HG02763 (cell line): ENCODE results near the gene SUB1.
"Not testable (repeated sequence)": the region's sequence is repeated elsewhere in the genome, so short reads cannot be mapped to it uniquely, and the experiment has no call there.

Experiments
- ATAC-seq: cut with Tn5 transposase; IDR thresholded peaks from one replicate; pipeline ENCODE4 v1.9.1; 2021; ENCODE audit warnings: mild to moderate bottlenecking, moderate library complexity; ENCODE audit not compliant: unreplicated experiment

The SUB1 gene

DNA sequence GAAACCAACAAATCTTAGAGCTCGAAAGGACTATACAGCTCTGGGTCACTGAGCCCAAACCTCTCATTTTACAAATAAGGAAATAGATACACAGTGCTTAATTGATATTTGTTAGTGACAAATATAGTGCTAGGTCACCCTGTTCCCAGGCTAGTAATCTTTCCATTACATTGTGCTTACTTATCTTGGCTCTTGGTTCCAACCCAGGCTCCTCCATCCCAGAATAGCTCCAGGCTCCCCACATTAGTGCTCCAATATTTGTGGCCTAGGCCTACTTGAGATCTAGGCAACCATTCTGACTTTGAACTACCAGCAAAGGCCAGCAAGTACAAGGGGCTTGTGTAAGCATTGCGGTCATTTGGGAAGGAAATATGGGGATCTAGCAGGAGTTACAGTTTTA is 21.7 kb upstream of the SUB1 start:
- no peak for ATAC-seq

DNA sequence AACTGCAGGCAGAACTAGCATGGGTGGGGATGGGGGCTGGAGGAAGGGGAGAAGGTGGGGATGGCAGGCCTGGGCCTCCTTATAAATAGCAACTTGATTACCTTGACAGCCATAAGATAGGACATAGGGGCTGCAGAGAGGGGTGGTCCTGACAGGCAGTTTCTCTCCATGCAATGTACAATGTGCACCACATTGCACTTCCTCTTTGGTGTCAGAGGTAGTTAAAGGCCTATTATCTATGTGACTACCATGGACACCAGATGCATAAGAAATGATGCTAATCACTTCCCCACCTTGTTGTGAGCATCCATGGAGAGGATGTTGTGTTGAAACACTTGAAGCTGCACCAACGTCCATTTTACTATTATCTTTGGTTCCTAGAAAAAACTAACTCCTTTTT is 20.2 kb upstream of the SUB1 start:
- ATAC-seq = no peak

DNA sequence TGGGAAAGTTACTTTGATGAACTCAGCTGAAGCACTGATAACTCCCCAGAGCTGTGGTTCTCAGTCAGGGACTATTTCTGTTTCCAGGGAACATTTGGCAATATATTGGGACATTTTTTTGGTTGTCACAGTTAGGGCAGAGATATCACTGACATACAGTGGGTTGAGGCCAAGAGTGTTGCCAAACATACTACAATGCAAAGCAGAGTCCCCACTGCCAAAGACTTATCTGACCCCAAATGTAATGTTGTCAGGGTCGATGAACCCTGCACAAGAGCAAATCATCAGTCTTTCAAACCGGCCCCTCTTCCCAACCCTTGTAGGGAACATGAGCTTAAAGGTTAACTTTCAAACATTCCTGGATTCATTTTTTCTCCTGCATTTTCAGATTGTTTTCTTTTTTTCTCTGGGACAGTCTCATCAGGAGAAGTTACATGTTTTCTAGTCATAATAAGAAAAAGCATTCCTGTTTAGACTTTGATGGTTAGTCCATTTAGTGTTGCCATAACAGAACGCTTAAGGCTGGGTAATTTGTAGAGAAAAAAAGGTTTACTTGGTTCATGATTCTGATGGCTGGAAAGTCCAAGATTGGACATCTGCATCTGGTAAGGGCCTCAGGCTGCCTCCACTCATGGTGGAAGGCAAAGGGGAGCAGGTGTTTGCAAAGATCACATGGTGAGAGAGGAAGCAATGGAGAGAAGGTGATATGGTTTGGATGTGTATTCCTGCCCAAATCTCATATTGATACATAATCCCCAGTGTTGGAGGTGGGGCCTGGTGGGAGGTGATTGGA is 18.8 kb upstream of the SUB1 start:
- ATAC-seq = no peak

DNA sequence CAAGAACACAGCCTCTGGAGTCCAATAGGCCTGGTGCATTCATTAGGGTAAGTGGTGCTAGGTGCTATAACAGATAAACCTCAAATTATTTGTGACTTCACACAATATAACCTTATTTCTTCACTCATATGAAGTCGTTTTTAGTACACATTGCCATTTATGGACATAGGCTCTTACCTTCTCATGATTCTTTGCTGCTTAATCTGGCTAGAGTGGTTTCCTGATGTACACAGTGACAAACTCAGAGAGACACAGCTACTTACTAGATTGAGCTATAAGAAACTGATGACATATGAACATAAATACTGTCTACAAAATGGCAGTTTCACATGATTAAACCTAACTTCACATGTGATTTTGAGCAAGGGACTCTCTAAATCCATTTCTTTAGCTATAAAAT is 14.2 kb upstream of the SUB1 start:
- no peak for ATAC-seq

DNA sequence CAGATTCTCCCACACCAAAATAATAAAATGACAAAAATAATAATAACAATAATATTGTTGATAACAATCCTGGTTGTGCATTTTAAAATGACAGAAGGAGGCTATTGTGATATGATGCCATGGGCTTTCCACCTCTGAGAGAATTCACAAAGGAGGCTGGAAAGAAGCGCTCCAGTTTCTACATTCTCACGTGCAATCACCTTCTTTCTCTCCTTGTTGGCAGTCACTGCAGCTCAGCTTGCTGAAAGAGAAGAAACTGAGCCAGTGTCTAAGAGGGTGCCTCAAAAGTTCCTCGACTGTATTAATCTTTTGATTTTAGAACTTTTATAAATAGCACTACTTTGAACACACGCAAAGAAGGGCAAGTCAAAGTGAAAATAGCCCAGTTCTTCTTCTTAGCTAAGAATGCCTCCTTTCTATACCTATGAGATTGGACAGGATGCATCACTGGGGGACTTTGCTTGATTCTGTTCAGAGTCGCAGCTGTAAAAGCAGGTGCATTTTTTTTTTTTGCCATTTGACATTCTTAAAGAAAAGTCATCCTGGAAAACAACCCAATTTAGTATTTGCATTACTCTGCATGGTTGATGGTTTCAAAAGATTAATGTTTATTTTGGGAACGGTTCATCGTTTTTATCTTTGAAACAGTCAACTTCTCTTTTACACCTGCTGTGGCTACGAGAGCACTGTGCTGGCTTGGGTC is 12.4 kb upstream of the SUB1 start:
- peak; percentile 96 for ATAC-seq

DNA sequence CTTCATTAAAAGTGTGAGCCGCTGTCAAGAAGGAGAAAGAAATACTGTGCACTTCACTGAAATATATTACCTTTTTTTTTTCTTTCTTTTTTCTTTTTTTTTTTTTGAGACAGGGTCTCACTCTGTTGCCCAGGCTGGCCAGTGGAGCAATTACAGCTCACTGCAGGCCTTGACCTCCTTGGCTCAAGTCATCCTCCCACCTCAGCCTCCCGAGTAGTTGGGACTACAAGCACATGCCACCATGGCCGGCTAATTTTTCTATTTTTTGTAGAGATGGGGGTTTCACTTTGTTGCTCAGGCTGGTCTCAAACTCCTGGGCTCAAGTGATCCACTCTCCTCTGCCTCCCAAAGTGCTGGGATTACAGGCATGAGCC is 11.9 kb upstream of the SUB1 start:
- ATAC-seq = not testable (repeated sequence)

DNA sequence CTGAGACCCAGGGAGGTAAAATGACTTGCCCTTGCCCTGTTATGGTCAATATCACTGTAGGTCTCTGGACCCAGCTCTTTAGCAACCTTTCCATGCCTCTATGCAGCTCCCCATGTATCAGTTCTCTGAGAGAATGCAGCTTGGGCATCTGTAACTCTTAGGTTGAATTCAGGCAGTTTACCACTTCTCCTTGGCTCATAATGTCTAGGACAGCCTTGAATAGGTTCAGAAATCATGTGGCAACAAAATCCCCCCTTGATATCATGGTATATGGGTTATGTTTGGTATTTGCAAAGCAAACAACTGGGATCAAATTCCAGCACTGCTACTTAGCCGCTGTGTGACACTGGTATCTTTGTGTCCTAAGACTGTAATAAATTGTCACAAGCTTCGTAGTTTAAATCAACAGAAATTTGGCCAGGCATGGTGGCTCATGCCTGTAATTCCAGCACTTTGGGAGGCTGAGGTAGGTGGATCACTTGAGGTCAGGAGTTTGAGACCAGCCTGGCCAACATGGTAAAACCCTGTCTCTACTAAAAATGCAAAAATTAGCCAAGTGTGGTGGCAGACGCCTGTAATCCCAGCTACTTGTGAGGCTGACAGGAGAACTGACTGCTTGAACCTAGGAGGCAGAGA is 10.7 kb upstream of the SUB1 start:
- no peak for ATAC-seq

DNA sequence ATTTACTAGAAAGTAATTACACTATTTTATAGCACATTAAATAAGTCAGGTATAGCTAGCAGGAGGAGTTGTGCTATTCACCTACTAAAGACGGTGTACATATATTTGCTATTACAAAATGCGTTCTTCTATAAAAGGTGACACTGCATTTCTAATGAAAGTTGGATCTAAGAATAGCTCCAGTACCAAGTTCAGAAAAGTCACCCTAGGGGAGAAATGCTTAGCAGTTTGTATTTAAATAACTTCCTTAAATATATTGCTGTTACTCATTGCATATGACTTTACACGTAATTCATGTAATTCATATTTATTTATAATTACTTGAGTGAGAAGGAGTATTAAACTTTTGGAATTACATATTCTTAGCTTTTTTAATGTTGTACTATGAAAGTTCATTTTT is 7.0 kb upstream of the SUB1 start:
- no peak for ATAC-seq

DNA sequence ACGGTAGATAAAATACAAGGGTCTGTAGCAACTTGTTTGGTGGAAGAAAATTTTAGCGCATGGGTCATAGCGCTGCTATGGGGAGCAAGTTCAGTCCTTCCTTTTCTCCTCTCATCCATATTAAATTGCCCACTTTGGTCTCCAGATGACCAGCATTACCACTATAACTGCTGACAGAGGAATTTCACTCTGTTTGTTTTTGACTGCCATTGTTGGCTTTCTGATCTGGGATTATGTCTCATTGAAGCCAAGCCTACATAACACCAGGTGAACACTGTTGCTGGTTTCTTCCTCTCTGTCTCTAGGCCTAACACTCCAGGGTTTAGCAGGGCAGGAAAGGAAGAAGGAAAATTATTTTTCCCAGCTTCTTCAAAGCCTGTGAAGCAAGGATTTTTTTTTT is 6.6 kb upstream of the SUB1 start:
- ATAC-seq = no peak

DNA sequence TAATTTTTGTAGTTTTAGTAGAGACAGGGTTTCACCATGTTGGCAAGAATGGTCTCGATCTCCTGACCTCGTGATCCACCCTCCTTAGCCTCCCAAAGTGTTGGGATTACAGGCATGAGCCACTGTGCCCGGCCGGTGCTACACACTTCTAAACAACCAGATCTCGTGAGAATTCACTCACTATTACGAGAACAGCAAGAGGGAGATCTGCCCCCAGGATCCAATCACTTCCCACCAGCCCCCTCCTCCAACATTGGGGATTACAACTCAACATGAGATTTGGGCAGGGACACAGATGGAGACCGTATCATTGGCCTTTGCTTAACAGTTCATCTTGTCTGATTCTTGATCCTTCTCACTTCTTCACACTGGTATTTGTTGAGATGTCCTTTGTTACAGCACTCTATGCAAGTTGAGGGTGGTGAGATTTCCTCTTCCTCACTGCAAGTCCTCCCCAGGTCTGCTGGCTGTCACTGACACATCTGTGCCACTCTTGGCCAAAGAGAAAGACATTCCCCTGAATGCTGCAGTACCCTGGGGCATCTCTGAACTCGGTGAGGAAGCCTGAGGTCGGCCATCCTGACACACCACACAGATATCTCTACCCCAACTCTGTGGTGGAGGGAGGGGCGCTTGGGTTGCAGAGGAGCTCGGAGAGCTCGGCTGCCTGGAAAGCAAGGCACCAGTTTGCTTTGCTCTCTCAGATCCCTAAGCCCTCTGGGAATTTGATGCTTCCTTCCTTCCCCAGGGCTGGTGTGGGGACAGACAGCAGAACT is 4.2 kb upstream of the SUB1 start:
- ATAC-seq = no peak

DNA sequence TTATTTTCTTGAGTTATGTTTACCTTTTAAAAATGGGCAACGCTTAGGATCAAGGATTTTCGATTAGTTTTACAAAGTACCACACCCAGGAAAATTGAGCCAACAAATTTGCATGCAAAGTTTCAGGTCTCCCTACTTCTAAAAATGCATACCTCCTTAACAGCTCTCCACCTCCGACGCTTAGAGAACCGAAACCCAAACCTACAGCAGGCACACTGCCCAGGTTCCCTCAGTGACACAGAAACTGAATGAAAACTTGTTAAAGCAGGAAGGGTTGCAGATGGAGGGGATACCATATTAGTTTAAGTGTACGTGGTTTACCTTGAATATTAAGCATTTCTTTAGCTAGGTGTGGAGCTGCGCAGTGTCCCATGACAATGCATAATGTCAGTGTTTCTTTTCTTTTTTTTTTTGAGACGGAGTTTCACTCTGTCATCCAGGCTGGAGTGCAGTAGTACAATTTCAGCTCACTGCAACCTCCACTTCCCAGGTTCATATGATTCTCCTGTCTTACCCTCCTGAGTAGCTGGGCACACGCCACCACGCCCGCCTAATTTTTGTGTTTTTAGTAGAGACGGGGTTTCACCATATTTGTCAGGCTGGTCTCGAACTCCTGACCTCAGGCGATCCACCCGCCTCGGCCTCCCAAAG is 1.6 kb upstream of the SUB1 start:
- ATAC-seq = peak; percentile 72

DNA sequence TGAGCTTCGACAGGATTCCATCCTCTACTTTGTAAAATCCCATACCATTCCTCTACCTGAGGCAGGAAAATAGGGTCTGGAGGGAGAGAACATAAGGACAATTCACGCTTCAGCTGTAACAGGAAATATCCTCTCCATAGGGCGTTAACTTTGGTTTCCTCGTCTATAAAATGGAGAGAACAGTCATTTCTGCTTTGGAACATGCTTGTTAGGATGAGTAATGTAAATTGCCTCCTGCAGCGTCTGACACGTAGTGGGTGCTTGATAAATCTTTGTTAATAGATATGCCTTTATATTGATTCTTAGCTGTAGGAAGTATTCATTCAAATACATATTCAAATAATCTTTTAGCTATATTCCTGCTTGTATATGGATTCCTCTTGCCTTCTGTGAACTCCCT is 711 bp upstream of the SUB1 start:
- ATAC-seq = no peak

DNA sequence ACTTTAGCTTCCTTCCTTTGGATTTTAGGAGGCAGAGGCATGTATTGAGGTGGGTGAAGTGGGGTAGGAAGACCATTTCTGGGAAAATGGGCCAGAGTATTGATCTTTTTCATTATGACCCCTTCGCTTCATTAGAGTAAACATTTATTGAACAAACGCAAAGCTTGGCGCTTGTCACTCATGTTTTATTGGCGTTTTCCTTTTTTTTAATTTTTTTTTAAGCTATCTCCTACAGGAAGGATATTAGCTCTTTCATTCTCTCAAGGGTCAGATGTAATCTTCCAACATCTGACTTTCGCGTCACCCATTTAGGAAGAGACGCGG is 273 bp upstream of the SUB1 start:
- no peak for ATAC-seq

DNA sequence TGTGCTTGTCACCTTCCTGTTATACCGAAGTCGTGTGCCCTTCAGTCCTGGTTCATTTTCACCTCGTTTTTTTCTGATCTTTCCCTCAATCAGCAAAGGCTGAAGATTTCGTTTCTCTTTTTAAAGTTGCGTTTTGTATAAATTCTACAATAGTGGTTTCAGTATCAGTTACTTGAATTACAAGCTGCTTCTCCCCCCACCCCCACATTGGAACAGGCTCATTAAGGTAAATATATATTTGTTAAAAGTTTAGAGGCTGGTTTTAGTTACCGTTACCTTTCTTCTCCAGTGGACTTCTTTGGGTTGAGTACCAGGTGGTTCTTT is 881 bp downstream of the SUB1 start:
- ATAC-seq = no peak

DNA sequence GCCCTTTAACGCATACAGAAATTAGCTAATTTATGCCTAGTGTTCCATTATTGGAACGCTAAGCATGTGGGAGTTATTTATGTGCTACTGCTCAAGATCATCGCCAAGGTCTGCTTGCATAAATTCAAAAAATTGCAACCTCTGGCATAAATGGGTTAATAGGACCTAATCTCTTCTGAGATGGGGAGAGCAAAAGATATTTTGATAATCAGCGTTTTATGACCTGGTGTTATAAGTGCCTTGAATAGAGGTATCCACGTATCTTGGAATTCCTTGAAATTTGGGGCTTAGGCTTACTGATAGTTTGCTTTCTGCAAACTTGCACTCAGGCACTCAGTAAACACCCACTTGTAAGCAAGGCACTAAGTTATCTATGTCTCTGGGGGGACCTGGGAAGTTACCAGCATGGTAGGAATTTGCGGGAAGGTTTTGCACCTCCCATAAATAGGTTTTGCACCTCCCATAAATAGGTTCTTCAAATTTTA is 1.8 kb downstream of the SUB1 start:
- no peak for ATAC-seq

DNA sequence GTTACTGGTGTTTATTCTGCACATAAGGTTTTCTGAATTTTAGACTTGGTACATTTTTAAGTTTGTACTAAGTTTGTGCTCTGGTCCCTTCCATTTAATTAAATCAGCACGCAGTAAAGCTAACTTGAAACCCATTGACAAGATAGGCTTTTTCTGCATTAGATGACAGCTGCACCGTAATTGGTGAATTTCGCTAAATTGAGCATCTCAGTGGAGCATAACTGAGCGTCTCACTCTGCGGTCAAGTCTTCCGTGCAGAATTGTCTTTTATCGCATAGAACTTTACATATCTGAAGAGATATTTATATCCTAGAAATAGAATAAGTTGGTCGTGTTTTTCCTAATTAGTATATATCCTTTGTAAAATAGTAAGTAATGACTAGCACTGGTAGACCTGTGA is 4.1 kb downstream of the SUB1 start:
- no peak for ATAC-seq

DNA sequence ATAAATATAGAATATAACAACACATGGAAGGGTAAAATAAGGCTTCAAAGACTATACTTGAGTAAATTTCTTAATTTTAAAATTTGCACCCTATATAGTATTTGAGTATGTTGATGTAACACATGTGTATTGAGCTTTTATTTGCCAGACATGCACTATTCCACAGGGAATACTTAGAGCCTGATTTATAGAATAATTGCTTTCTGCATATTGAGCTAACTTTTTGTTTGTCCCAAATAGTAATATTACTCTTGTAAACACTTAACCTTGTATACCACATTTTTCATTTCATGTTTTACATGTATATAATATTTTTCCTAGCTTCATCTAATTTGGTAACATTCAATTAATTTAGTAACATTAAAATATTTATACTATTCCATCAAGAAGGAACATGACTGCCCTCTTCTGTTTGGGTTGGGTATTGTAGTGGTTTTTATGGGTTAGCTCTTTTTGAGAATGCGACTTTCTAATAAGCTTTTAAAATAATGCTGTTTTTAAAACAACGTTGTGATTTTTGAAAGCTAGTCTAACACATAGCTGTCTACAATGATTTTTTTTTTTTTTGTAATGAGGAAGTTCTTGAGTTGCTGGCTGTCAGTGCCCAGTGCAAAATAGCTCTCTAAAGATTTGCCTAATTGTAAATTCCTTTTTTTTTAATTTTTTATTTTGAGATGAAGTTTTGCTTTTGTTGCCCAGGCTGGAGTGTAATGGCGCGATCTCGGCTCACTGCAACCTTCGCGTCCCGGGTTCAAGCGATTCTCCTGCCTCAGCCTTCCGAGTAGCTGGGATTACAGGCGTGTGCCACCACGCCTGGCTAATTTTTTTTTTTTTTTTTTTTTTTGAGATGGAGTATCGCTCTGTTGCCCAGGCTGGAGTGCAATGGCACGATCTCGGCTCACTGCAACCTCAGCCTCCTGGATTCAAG is 4.8 kb downstream of the SUB1 start:
- no peak for ATAC-seq

DNA sequence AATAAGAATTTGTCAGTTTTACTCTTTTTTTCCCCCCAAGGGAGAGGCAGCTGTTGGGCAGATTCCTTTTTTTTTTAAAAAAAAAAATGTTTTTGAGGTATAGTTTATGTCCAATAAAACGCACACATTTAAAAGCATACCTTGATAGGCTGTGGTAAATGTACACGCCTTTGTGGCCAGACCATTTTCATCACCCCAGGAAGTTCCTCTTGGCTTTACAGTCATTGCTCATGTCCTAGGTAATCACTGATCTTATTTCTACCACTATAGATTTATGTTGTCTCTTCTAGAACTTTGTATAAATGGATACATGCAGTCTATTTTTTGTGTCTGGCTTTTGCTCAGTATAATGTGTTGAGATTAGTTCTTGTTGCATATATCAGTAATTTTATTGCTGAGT is 9.8 kb downstream of the SUB1 start:
- no peak for ATAC-seq

DNA sequence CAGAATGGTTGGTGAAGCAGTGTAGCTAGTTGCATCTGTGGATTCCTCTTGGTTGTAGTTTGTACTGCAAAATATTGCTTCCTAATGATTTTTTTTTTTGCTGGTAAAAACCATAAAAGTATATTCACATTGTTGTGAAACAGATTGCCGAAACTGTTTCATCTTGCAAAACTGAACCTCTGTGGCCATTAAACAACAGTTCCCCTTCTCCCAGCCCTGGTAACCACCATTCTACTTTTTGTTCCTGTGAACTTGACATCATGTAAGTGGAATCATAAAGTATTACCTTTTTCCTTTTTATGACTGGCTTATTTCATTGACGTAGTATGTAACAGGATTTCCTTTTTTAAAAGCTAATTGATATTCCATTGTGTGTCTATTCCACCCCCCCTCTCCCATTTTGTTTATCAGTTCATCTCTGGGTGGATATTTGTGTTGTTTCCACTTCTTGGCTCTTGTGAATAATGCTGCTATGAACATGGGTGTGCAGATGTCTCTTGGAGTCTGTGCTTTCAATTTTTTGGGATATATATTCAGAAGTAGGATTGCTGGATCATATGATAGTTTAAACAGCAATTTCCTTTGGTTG is 11.8 kb downstream of the SUB1 start:
- ATAC-seq = no peak
